Mesothelial cell of epicardium (in vitro differentiated cells): ENCODE data around the gene COL4A4. TPM values are rescaled to one million over a fixed set of nuclear protein-coding genes. Genes with fewer than 3 reads are reported as not detected.

Experiments
- DNase-seq, 2 experiments: peaks; one replicate each; pipeline ENCODE4 v3.0.0; 2021; ENCODE audit warnings: low spot score in 2 of 2; ENCODE audit not compliant: unreplicated experiment in 2 of 2
- H3K27ac Mint-ChIP-seq: 2 replicates; pipeline ENCODE4 v1.8.0; 2021; ENCODE audit warnings: mixed read lengths
- H3K27me3 Mint-ChIP-seq: 2 replicates; pipeline ENCODE4 v1.8.0; 2021; ENCODE audit warnings: low read depth, mixed read lengths
- H3K36me3 Mint-ChIP-seq: 2 replicates; pipeline ENCODE4 v1.8.0; 2021; ENCODE audit warnings: mixed read lengths
- H3K4me1 Mint-ChIP-seq: 2 replicates; pipeline ENCODE4 v1.8.0; 2021; ENCODE audit warnings: mixed read lengths
- H3K4me3 Mint-ChIP-seq: 2 replicates; pipeline ENCODE4 v1.8.0; 2021; ENCODE audit warnings: mild to moderate bottlenecking, moderate library complexity, mixed read lengths
- H3K9me3 Mint-ChIP-seq: 2 replicates; pipeline ENCODE4 v1.8.0; 2021; ENCODE audit warnings: mixed read lengths
- CTCF ChIP-seq: fragments of 200-600 bp; sonication (generic); IDR thresholded peaks from one replicate; pipeline ENCODE4 v1.5.0; 2021; ENCODE audit warnings: antibody characterized with exemption; ENCODE audit not compliant: unreplicated experiment
- total RNA-seq: library from RNA; stranded (reverse); gene quantifications from 3 replicates; pipeline ENCODE4 v1.2.1, GENCODE V29; 2021

COL4A4 gene
- total RNA-seq, 1 donor from 2014 or later: 0.11 TPM

DNA sequence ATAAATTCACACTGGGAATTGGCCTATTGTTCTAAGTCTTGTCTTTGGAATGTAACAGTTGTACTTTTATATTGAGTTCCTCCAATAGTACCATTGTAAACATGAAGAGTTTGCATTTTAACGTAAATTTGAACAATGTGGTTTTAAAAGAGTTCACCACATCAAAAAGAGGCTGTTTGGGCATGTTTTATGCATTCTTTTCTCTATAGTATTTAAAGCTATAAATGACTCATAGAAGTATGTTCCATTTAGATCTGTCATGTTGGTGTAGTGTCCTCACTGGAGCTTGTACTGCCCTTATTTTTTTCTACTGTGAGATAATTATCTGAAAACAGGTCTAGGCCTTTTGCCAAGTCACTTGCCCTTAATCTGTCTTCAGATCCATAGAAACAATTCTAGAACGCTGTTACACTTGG, 186.2 kb downstream of the COL4A4 start:
- no peak overlapping the region for H3K4me3 Mint-ChIP-seq
- H3K4me1 Mint-ChIP-seq: peaks cover 24% of the 10 kb centered on the region
- H3K27ac Mint-ChIP-seq: peak overlapping the region; percentile 17
- no peak for TF ChIP-seq CTCF
- no peaks in the 10 kb centered on the region for H3K9me3 Mint-ChIP-seq
- DNase-seq: no peak
- H3K36me3 Mint-ChIP-seq: peaks cover 5% of the 10 kb centered on the region
- no peaks in the 10 kb centered on the region for H3K27me3 Mint-ChIP-seq

- Mint-ChIP-seq H3K4me1 (peaks cover 31% of the 10 kb centered on the region), H3K4me3 (no peak overlapping the region), H3K9me3 (no peaks in the 10 kb centered on the region), H3K27ac (no peak overlapping the region), H3K27me3 (no peaks in the 10 kb centered on the region), H3K36me3 (peaks cover 5% of the 10 kb centered on the region)
- DNase-seq: no peak
- TF ChIP-seq CTCF: no peak
These were observed 190.2 kb downstream of the COL4A4 start for GRCh38 chr2:226973816-226974215.

DNA sequence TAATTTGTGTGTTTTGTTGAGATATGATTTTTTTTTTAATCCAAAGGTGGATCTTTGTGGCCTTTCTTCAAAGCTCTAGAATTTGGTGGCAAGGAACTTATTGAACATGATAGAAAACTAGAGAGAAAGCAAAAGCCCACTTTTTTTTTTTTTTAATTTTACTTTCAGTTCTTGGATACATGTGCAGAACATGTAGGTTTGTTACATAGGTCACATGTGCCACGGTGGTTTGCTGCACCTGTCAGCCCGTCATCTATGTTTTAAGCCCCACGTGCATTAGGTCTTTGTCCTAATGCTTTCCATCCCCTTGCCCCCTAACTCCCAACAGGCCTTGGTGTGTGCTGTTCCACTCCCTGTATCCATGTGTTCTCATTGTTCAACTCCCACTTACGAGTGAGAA, 192.2 kb downstream of the COL4A4 start:
- Mint-ChIP-seq H3K4me3 (no peak overlapping the region), H3K27ac (no peak overlapping the region), H3K9me3 (no peaks in the 10 kb centered on the region), H3K36me3 (peaks cover 5% of the 10 kb centered on the region), H3K4me1 (peaks cover 12% of the 10 kb centered on the region), H3K27me3 (no peaks in the 10 kb centered on the region)
- no peak for DNase-seq
- TF ChIP-seq CTCF: no peak

GRCh38 chr2:226971084-226971483, 192.9 kb downstream of the COL4A4 start:
- H3K4me1 Mint-ChIP-seq: peaks cover 12% of the 10 kb centered on the region
- no peaks in the 10 kb centered on the region for H3K9me3 Mint-ChIP-seq
- peaks cover 7% of the 10 kb centered on the region for H3K36me3 Mint-ChIP-seq
- no peak overlapping the region for H3K4me3 Mint-ChIP-seq
- no peak for TF ChIP-seq CTCF
- no peaks in the 10 kb centered on the region for H3K27me3 Mint-ChIP-seq
- H3K27ac Mint-ChIP-seq: no peak overlapping the region
- DNase-seq: no peak

- H3K36me3 Mint-ChIP-seq: peaks cover 7% of the 10 kb centered on the region
- no peak overlapping the region for H3K4me3 Mint-ChIP-seq
- TF ChIP-seq CTCF: no peak
- H3K27me3 Mint-ChIP-seq: no peaks in the 10 kb centered on the region
- peaks cover 12% of the 10 kb centered on the region for H3K4me1 Mint-ChIP-seq
- H3K27ac Mint-ChIP-seq: peak overlapping the region; percentile 45
- no peaks in the 10 kb centered on the region for H3K9me3 Mint-ChIP-seq
- no peak for DNase-seq
These were observed 193.6 kb downstream of the COL4A4 start for GRCh38 chr2:226970362-226970761.

DNA sequence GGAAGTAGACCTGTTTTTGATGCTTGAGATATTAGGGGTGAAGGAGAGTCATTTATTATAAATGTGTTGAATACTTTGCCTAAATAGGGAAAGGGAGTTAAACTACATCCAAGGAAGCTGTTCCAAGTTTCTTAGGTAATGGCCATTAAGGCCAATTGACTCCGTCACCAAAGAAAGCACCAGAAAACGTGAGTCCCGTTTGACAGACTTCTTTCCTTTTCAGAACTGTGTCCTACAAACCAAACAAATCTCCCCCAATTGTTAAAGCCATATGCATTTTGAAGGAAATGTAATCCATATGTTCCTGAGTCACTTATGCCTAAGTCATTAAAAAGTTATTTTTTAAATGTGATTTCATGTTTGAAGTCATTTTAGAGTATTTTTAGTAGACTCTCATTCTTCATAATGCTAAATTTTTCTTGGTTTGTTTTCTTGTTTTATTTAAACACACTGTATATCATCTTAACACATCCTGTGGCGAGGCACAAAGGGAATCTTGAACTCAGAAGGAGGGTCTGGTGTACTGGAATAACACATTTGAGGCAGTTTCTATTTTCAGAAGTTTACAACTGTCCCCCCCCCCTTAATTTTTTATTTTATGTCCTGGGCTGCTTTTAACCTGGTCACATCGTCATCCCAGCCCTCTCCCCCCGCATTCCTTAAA, 194.5 kb downstream of the COL4A4 start:
- Mint-ChIP-seq H3K9me3 (no peaks in the 10 kb centered on the region), H3K27ac (peak overlapping the region; percentile 39), H3K4me1 (peaks cover 12% of the 10 kb centered on the region), H3K36me3 (peaks cover 5% of the 10 kb centered on the region), H3K4me3 (no peak overlapping the region), H3K27me3 (no peaks in the 10 kb centered on the region)
- no peak for DNase-seq
- TF ChIP-seq CTCF: no peak
